Stimulated activated CD4-positive, alpha-beta T cell treated with anti-CD3 and anti-CD28 coated beads, Interleukin-4, amount 100 ng/mL, for 24 hours (primary cell): ENCODE results near the gene FOXRED2.
A peak's percentile ranks its signal among the peaks of the same experiment; 100 is the strongest.
"Not testable (repeated sequence)": the region's sequence is repeated elsewhere in the genome, so short reads cannot be mapped to it uniquely, and the experiment has no call there.

Experiments used
- DNase-seq: peaks from one replicate; pipeline ENCODE4 v3.0.0-alpha.2; 2020

Gene FOXRED2

GRCh38 chr22:36506637-36507517, at the start of gene FOXRED2:
Gene FOXRED2, minus strand, starts transcription at chr22:36507040. Its CDS starts 618 bp downstream, at chr22:36506422.
- DNase-seq = peak; percentile 88

DNA sequence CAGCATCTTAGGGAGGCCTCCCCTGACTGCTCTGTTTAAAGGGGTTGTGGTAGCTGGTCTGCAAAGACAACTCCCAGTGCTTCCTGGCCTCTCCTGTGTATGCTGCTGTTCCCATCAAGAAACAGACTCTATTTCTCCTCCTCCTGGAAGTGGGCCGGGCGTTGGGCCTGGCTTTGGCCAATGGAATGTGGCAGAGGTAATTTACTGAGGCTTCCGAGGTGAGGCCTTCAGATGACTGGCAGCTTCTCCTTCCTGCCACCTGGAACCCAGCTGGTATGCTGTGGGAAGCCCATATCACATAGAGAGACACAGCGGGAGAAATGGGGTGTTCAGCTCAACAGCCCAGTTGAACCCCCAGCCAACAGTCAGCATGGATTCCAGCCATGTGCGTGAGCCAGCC, 47.3 kb upstream of the FOXRED2 start:
- DNase-seq = no peak

DNA sequence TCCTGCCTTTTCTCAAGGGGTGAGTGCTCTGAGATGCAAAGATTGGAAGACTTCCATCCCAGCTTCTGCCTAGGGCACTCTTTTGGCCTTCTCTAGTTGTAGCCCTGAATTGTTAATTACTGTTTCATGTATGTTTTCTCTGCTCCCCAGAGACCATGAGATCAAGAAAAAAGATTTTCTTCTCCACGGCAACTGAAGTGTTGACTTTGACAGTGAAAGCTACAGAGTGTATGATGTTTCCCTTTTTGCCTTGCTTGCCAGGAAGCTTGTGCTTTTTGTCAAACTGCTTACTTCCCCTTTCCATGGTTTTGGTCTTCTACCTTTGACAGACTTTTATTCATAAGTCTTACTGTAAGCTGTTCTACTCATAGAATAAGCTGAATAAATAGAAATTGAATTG, 45.4 kb upstream of the FOXRED2 start:
- no peak for DNase-seq

DNA sequence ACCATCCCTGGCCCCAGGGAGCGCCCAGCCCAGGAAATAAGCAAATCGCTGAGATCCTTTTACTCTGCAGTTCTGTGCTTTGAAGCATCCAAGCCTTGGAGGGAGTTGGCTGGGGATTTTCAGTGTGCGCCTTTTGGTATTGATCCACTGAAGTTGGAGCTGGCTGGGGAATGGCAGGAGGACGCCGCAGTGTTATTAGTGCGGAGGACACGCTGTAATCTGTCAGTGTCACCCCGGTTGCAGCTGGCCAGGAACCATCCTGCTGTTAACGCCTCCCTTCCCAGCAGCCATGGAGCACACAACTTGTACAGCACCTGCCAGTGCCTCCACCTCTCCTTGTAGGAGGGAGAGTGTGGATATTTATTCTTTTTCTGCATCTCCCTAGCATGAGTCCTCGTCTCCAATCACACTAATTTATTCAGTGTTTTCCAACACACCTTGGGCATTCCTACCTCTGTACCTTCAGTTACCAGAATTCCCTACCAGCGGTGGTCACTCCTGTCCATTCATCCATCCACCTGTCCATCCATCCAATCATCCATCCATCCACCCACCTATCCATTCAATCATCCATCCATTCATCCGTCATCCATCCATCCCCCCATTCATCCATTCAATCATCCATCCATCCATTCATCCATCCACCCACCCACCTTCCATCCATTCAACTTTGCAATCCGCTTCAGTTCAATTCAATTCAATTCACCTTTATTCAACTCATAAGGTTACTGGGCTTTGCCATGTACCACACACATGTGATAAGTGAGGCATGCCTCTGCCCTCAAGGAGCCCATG, 44.1 kb upstream of the FOXRED2 start:
- no peak for DNase-seq

DNA sequence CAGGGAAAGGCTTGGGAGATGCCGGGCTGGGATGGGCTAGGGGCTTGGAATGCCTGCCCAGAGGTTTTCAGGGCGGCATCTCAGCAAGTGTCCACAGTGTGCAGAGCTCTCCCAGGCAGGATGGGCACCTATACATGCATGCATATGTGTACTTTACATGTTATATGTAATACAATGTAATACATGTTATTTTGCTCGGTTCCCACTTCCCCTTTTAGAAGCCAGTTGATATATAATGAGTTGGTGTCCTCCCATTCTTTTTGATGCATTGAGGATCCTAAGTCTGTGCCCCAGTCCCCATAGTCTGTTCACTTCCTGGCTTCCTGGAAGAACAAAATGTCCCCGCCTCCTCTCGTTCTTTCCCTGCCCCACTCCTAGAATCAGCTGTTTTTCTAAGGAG, 42.2 kb upstream of the FOXRED2 start:
- DNase-seq = no peak

- no peak for DNase-seq
These were observed 41.8 kb upstream of the FOXRED2 start for GRCh38 chr22:36548606-36549005.

DNA sequence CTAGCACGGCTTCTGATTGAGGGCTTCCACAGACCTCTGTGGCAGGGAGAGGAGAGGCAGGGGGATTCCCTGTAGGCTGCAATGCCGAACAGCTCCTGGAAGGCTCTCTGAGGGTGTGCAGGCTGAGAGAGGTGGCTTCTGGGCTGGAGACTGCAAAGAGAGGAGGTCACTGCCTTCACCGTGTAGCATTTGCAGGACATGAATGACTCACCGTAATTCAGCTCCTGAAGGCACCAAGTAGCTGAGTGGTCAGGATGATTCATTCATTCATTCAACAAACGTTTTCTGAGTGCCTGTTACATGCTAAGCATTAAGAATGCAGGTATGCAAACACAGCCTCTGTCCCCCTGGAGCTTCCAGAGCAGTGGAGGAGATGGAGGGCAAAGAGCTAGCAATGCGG, 40.1 kb upstream of the FOXRED2 start:
- no peak for DNase-seq

DNA sequence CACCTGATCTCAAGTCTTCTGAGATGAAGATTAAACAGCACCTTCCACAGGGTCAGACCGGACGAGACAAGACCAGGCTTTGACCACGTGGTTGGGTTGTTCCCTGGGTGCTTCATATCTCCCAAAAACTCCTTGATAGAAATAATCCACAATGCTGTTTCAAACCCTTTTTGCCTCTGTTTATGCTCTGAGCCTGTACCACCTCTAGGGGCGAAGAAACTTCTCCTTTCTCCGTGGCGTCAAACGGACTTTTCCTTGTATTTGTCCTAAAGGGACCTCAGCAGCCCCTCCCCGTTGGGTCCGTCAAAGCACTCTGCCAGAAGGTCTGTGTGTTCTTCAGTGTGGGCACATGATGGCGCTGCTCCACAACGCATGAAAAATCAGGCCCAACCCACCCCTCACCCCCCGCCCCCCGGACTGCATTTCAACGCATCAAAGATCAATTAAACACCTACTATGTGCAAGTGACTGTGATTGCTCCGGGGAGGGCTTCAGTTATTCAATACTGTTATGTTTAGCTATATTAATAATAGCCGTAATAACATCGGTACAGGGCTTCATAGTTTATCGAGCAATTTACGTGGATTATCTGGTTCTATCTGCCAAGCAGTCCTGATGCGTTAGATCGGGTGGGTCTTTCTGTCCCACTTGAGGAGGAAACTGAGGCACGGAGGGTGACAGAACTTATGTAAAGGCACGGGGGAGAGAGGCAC, 39.4 kb upstream of the FOXRED2 start:
- DNase-seq = peak; percentile 30

DNA sequence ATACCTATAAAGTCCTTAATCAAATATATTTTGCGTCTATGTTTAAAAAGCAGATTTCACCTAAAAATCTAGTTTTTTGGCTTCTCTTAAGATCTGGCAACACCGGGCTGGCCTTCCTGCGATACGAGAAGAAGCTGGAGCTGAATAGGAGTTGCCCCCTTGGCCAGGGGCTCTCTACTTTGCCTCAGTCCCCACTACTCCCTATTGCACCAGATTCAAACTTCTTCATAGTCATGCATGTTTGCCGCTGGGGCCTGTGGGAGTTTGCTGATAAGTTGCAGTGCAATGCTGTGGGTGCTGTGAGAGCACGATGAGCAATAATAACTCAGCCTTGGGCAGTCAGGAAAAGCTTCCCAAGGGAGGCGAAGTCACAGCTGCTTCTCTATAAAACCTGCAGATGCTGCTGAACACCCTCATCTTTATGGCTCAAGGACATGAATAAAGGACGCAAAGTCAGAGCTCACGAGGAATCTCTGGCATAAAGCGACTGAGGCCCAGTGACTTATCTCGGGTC, 37.3 kb upstream of the FOXRED2 start:
- no peak for DNase-seq

DNA sequence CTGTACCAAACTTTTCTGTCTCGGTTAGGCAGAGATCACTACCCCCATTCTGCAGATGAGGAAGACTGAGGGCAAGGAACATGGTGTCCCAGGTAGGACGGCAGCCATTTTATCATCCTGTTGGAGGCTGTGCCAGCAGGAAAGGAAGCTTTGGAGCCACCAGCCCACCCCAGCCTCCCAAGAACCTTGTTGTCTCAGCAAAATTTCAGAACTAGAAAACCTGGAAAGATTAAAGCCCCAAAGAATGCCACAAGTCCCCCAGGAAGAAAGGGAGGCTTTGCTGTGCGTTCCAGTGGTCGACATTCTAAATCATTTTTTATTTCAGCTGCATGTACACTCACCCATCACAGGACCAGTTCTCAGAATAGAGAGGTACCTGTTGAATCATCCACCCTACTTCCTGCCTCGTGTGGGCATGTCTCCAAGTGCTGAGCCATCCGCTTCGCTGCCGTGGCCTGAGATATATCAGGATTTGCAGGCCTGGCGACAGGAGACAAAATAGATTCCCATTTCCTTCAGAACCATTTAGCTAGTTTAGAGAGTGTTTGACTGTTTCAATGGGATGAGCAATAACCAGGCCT, 35.1 kb upstream of the FOXRED2 start:
- DNase-seq = peak; percentile 62

DNA sequence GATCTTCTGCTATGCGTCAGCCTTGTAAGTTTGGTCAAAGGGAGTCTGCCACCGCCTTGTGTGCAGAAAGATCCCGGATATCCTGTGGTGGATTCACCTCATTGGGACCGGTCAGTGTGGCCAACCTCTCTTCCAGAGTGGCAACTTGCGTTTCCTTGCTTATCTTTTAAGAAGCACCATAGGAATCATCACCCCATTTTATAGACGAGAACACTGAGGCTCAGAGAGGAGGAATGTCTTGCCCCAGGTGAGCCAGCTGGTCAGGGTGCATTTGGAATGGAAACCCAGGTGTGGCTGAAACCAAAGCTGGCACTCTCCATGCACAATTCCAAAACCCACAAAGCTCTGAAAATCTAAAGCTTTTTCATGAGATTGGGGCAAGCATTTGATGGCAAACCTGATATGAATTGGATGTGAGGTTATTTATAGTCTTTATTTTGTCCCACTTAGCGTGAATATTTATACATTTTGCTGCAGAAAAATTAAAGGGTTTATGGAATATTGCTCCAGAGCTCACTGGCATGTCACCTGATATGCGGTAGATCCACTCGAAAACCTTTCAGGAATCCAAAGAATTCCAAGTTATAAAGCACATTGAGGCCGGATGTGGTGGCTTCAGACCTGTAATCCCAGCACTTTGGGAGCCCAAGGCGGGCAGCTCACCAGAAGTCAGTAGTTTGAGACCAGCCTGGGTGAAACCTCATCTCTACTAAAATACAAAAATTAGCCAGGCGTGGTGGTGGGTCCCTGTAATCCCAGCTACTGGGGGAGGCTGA, 34.2 kb upstream of the FOXRED2 start:
- DNase-seq = no peak

DNA sequence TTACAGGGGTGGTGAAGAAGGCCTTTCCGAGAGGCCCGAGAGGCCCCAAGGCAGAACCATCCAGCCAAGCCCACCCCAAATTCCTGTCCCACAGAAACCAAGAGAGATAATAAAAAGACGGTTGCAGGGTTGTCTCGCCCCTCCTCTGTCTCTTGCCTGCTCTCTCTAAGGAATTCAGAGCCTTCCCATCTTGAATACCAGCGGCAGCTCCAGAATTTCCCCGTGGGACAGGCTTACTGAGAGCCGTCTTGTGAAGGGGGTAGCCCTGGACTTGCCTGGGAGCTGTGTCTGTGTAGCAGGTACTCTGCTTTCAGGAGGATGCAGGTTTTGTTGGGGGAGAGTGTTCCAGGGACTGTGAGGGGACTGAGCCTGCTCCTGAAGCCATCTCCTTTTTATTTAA, 31.7 kb upstream of the FOXRED2 start:
- no peak for DNase-seq

GRCh38 chr22:36536717-36537116, 29.9 kb upstream of the FOXRED2 start:
- DNase-seq = no peak

DNA sequence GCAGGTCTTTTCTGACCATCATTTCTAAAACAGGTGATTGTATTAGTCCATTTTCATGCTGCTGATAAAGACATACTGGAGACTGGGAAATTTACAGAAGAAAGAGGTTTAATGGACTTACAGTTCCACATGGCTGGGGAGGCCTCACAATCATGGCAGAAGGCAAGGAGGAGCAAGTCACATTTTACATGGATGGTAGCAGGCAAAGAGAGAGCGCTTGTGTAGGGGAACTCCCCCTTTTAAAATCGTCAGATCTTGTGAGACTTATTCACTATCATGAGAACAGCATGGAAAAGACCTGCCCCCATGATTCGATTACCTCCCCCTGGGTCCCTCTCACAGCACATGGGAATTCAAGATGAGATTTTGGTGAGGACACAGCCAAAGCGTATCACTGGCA, 26.5 kb upstream of the FOXRED2 start:
- not testable (repeated sequence) for DNase-seq

GRCh38 chr22:36532466-36532865, 25.6 kb upstream of the FOXRED2 start:
- DNase-seq = no peak

DNA sequence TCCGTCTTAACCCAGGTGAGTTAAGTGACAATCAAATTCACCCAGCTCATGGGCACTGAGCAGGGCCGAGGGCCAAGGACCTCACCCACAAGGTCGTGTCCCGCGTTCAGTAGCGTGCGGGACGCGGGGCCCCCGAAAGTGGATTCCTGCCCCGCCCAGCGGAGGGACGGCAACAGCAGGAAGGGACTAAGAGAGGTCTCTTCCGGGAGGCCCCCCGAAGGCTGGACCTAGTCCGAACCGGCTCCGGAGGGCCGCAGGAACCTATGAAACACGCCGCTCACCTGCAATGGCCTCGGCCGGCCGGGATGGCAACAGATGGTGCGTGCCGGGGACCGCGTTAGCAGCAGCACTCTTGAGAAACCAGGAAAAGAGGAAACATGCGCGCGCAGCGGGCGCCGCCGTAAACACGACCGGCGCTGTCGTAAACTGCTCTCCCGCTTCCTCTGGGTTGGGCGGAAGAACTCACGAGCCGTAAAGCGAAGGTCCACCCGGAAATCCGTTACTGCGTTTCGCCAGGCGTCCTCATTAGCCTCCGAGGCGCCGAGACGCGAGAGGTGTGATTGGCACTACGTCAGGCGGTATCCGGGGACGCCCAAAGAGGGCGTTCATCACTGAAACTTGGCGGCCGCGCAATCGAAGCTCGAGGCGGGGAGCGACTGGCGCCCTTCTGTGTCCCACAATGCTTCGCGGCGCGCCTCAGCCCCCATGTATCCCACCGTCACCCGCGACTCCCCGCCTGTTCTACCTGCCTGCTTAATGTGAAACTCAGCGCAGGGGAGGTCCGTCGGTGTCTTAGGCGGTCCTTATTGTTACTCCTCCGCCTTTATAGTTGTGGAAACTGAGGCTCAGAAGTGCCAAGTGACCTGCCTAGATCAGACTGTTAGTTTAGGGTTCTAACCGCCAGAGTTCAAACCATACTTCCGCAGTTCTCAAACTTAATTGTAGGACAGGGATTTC, 22.2 kb upstream of the FOXRED2 start, which contains the start of gene EIF3D:
TSS of gene EIF3D (minus strand) at position 372 of the 957 bp plus-strand sequence. CDS start 3,045 bp downstream, outside the sequence.
- DNase-seq = peak; percentile 98

DNA sequence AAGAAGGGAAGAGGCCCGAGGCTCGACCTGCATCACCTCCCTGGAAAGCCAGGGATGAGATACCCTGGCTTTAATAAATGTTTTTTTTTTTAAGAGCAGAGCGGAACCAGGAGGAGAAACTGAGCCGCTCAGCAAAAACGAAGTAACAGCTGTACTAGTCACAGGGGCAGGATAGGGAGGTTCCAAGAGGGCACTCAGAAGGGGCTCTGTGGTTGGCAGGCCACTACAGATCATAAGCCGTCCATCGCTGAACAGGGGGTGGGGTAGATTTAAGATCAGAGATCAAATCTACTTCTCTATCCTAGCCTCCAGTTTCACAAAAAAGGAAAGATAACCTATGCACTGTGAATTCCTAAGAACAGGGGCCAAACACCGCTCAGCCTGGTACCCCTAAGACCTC, 21.5 kb upstream of the FOXRED2 start:
- DNase-seq = peak; percentile 36

DNA sequence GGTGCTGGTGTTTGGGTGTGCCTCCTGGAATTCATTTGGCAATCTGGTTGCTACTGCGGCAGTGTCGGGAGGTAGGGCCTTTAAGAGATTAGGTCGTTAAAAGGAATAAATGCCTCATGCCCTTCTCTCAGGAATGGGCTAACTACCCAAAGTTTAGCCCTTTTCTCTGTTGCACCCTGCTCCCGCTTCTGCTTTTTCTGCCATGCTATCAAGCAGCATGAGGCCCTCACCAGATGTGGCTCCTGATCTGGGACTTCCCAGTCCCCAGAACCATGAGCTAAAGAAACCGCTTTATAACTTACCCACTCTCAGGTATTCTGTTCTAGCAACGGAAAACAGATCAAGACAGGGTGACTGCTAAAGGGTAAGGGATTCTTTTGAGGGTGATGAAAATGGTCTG, 15.8 kb upstream of the FOXRED2 start:
- no peak for DNase-seq

GRCh38 chr22:36520423-36520822, 13.6 kb upstream of the FOXRED2 start:
- no peak for DNase-seq

GRCh38 chr22:36519906-36520305, 13.1 kb upstream of the FOXRED2 start:
- DNase-seq = not testable (repeated sequence)

DNA sequence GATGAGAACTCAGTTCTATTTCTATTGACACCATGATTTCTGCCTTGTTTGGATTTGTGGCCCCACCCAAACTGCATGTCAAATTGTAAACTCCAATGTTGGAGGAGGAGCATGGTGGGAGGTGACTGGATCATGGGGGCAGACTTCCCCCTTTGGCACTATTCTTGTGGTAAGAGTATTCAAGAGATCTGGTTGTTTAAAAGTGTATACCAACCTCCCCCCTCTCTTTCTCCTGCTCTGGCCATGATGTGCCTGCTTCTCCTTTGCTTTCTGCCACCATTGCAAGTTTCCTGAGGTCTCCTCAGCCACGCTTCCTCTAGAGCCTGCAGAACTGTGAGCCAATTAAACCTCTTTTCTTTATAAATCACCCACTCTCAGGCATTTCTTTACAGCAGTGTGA, 7.9 kb upstream of the FOXRED2 start:
- DNase-seq = no peak
